KMS-11 (cell line): ENCODE results near the gene CDK2AP2.

Experiments used
- H2AFZ ChIP-seq: fragments of 200-600 bp; sonication (generic); 2 replicates; pipeline ENCODE4 v1.6.1; 2016; ENCODE audit warnings: antibody characterized with exemption, mixed run types, low read depth
- H3K27ac ChIP-seq: fragments of 200-600 bp; sonication (generic); 2 replicates; pipeline ENCODE4 v1.6.1; 2016; ENCODE audit warnings: mild to moderate bottlenecking, mixed run types
- H3K27me3 ChIP-seq: fragments of 200-600 bp; sonication (generic); 2 replicates; pipeline ENCODE4 v1.6.1; 2017; ENCODE audit warnings: mild to moderate bottlenecking, low read depth, mixed run types, moderate library complexity; ENCODE audit not compliant: insufficient read depth
- H3K36me3 ChIP-seq: fragments of 200-600 bp; sonication (generic); 2 replicates; pipeline ENCODE4 v1.6.1; 2017; ENCODE audit warnings: mild to moderate bottlenecking, mixed run types; ENCODE audit not compliant: insufficient read depth
- H3K4me1 ChIP-seq: fragments of 200-600 bp; sonication (generic); 2 replicates; pipeline ENCODE4 v1.6.1; 2016; ENCODE audit warnings: mild to moderate bottlenecking, low read depth, mixed run types; ENCODE audit not compliant: poor library complexity, severe bottlenecking
- H3K4me2 ChIP-seq: fragments of 200-600 bp; sonication (generic); 2 replicates; pipeline ENCODE4 v1.7.0; 2016; ENCODE audit warnings: mild to moderate bottlenecking, mixed run types
- H3K4me3 ChIP-seq: fragments of 200-600 bp; sonication (generic); IDR thresholded peaks from 2 replicates; pipeline ENCODE4 v1.6.1; 2017; ENCODE audit warnings: low read depth, low read length, mixed read lengths; ENCODE audit not compliant: insufficient read depth
- H3K79me2 ChIP-seq: fragments of 200-600 bp; sonication (generic); 2 replicates; pipeline ENCODE4 v1.6.1; 2016; ENCODE audit warnings: low read depth, mixed run types; ENCODE audit not compliant: insufficient read depth
- H3K9ac ChIP-seq: fragments of 200-600 bp; sonication (generic); 2 replicates; pipeline ENCODE4 v1.6.1; 2016; ENCODE audit warnings: mild to moderate bottlenecking, mixed run types
- H4K20me1 ChIP-seq: fragments of 200-600 bp; sonication (generic); 2 replicates; pipeline ENCODE4 v1.6.1; 2016; ENCODE audit warnings: mild to moderate bottlenecking, mixed run types; ENCODE audit not compliant: insufficient read depth
- CTCF ChIP-seq: fragments of 200-600 bp; sonication (generic); conservative IDR thresholded peaks from 2 replicates; pipeline ENCODE4 v1.6.1; 2017; ENCODE audit warnings: low read depth, mild to moderate bottlenecking, antibody characterized with exemption, low read length, moderate library complexity, mixed read lengths

The CDK2AP2 gene

DNA sequence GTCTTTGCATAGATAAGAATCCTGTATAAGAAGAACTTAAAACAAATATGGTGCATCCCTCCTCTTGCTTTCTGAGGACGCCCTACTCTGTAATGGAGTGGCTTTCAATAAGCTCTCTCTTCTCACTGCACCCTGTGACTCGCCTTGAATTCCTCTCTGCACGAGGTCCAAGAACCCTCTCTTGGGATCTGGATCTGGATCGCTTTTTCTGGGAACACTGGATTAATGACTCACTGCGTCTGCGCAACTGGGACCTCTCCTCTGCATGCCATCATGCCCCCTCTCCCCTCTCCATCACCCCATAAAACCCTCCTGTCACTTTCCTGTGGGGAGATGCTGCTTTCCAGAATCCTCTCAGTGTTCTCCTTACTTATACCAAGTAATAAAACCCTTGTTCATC, 30.3 kb upstream of the CDK2AP2 start:
- no peak for TF ChIP-seq CTCF
- no peaks in the 10 kb centered on the region for H3K4me1 ChIP-seq
- no peaks in the 10 kb centered on the region for H3K27me3 ChIP-seq
- H3K79me2 ChIP-seq = no peaks in the 10 kb centered on the region
- H3K4me2 ChIP-seq = no peak overlapping the region
- no peaks in the 10 kb centered on the region for H3K36me3 ChIP-seq
- no peaks in the 10 kb centered on the region for H4K20me1 ChIP-seq
- H3K9ac ChIP-seq = no peak overlapping the region
- no peak overlapping the region for H2AFZ ChIP-seq
- H3K27ac ChIP-seq = no peak overlapping the region
- H3K4me3 ChIP-seq = no peak overlapping the region

- Histone ChIP-seq H3K4me3 (no peak overlapping the region), H2AFZ (no peak overlapping the region), H4K20me1 (no peaks in the 10 kb centered on the region), H3K27ac (no peak overlapping the region), H3K9ac (no peak overlapping the region), H3K79me2 (no peaks in the 10 kb centered on the region), H3K4me1 (no peaks in the 10 kb centered on the region), H3K27me3 (peaks cover 4% of the 10 kb centered on the region; the same call in 1 of the 2 replicates), H3K36me3 (no peaks in the 10 kb centered on the region), H3K4me2 (no peak overlapping the region)
- TF ChIP-seq CTCF = no peak
Observed at GRCh38 chr11:67535561-67535960, 27.6 kb upstream of the CDK2AP2 start.

DNA sequence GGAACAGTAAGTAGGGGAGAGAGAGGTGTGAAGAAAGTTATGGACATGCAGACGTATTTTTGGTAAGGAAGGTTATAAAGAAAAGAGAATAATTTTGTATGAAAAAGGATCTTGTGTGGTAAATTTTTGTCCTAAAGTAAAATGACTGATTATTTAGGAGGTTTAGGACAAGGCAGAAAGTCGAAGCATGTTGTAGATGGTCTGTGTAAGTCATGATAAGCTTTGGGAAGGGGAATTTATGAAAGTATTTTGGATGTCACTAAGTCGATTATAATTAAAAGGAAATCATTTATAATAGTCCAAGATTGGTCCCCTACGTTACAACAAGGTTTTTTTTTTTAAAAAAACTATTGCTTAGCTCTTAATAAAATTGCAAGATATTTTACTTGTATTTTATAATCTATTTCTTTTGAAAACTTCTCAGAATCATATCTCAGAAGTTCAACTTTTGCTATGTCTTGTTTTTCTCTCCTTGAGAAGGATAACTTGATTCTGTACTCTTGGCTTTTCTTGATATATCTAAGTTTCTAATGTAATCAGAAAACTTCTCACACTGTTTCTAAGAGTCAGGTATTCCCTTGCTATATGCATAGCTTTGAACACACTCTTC, 26.2 kb upstream of the CDK2AP2 start:
- H3K4me2 ChIP-seq = no peak overlapping the region
- no peak overlapping the region for H3K4me3 ChIP-seq
- no peak overlapping the region for H2AFZ ChIP-seq
- H4K20me1 ChIP-seq = no peaks in the 10 kb centered on the region
- no peaks in the 10 kb centered on the region for H3K4me1 ChIP-seq
- H3K79me2 ChIP-seq = no peaks in the 10 kb centered on the region
- TF ChIP-seq CTCF = no peak
- H3K9ac ChIP-seq = no peak overlapping the region
- no peak overlapping the region for H3K27ac ChIP-seq
- H3K27me3 ChIP-seq = peaks cover 4% of the 10 kb centered on the region; the same call in 1 of the 2 replicates
- H3K36me3 ChIP-seq = no peaks in the 10 kb centered on the region

- H4K20me1 ChIP-seq = no peaks in the 10 kb centered on the region
- H3K4me1 ChIP-seq = no peaks in the 10 kb centered on the region
- no peak for TF ChIP-seq CTCF
- no peak overlapping the region for H3K4me2 ChIP-seq
- no peak overlapping the region for H3K4me3 ChIP-seq
- H2AFZ ChIP-seq = no peak overlapping the region
- H3K79me2 ChIP-seq = no peaks in the 10 kb centered on the region
- H3K36me3 ChIP-seq = no peaks in the 10 kb centered on the region
- H3K9ac ChIP-seq = no peak overlapping the region
- no peak overlapping the region for H3K27ac ChIP-seq
- peaks cover 4% of the 10 kb centered on the region; the same call in 1 of the 2 replicates for H3K27me3 ChIP-seq
Observed at GRCh38 chr11:67532889-67533288, 24.9 kb upstream of the CDK2AP2 start.
